IPS-11a (cell line): ENCODE measurements around the gene IQCN.

Source experiments
- H3K4me3 ChIP-seq: one replicate; pipeline ENCODE4 v1.5.1; 2013; ENCODE audit warnings: low read depth, low read length, control low read depth

The IQCN gene

DNA sequence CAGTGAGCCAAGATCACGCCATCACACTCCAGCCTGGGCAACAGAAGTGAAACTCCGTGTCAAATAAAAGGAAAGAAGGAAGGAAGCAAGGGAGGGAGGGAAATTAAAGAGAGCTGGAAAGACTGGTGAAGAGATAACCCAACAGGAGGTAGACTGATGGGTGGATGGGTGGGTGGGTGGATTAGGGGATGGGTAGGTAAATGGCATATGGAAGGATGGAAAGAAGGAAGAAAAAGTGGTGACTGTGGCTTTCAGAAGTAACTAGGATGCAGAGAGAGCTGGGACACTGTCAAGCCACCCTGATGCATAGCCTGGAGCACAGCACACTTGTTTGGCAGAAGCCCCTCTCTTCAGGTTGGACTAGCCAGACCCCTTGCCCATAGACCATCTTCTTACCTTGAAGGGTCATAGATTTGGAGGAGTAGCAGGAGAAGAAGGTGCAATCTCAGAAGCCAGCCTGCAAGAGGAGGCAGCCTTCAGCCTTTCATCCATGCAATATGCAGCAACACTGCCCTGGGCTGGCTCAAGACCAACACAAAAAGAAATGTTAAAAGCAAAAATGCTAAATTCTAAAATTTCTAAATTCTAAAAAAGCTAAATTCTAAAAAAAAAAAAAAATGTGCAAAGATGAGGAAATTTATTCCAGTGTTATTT is 5.1 kb downstream of the IQCN start:
- H3K4me3 ChIP-seq: no peak overlapping the region

DNA sequence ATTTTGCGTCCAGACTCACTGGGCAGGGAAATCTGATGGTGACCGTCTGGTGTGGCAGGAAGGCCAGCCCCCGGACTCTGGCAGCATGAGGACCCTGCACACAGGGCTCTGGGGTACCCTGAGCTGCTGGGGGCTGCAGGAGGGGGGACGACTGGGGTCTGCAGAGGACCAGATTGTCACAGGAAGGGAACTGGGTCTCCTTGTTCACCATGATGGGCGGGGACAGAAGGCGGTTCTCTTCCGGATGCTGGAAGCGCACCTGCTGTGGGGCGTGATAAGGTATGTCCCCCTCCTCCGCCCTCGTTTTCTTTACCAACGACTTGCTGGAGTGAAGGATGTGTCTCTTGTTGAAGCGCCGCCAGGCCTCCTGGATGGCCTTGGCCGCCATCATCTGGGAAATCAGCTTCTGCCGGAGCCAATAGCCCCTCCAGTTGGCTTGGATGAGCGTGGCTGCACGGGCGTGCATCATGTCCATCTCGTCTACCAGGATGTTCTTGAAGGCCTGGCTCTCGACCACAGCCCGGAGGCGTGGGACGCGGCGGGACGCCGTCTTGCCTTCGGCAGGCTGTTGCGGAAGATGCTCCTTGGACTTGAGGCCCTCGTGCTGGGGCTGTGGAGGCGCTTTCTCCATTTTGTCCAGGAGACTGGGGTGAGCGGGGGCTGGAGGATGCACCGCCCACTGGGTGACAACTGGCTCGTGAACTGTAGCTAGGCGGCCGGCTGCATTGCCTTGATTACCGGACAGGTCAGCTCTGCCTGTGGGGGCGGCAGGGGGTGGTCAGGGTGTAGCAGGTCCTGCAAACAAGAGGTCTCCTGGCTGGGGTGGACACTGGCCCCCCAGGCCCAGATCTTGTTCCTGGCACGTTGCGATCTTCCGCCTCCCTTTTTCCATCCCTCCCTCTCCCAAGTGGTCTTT is 7.2 kb downstream of the IQCN start:
- no peak overlapping the region for H3K4me3 ChIP-seq

GRCh38 chr19:18265582-18265981 is 8.7 kb downstream of the IQCN start:
- no peak overlapping the region for H3K4me3 ChIP-seq

DNA sequence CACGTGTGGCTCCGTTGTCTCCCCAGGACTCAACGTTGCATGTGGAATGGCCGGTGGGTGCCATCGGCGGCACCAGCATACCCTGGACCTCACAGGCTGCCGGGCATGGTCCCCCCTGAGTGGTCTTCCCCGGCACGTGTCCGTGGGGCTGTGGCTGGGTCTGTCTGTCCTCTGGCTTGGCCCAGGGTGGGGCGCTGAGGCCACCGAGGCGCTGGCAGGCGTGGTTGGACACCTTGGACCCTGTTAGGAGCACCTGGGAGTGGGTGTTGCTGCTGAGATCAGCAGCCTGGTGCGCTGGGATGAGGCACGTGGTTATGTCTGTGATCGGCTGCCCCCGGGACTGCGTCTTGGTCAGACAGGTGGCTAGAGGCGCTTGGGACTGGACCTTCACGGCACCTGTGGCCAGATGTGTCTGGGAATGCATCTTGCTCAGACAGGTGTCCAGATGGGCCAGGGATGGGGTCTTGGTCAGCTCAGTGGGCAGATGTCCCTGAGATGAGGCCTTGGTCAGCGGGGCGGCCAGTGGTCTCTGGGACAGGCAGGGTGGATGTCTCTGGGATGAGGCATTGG is 9.2 kb downstream of the IQCN start:
- no peak overlapping the region for H3K4me3 ChIP-seq

DNA sequence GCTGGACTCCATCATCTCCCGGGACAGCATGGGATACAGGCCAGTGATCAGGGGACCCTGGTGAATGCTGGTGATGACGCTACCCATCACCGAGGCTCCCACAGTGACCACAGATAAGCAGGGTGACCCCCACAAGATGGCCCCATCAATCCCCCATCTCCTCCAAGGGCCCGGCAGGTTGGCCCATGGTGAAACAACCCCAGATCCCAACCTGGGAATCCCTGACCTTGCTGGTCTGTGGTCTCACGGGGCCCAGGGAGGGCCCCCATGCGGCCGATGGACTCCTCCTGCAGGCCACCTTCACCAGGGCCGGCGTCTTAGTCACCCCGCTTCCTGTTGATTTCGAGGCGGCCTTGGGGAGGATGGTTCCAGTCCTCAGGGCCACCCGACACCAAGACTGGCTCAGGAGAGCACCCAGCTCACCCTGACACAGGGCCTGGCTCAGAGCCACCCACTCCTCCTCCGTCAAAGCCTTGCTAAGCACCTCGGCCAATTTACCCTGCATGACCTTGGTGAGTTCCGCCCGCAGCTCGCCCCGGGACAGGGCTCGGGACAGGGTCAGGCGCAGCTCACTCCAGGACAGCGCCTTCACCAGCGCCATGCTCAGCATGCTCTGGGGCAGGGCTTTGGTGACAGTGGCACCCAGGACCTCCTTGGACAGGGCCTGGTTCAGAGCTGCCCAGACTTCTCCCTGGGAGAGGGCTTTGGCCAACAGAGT is 10.0 kb downstream of the IQCN start:
- H3K4me3 ChIP-seq: no peak overlapping the region

- no peak overlapping the region for H3K4me3 ChIP-seq
Observed at GRCh38 chr19:18263324-18264136, 10.7 kb downstream of the IQCN start.

DNA sequence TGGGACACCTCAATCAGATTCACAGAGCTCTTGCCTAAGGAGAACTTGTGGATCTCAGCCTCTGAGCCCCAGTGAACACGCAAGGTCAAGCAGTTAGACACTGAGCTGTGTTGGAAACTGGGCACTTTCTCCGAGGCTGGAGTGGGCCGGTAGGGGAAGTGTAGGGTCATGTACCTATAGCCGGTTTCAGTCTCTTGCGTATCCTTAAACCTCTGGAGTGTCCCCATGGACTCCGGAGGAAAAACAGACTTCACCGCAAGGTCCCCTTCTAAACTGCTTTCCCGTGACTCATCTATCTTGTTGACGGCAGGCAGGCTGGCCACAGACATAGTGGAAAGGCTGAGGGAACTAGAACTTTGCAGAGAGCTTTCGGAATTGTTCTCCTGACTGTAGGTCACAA is 11.3 kb downstream of the IQCN start:
- no peak overlapping the region for H3K4me3 ChIP-seq

GRCh38 chr19:18262144-18262543 is 12.1 kb downstream of the IQCN start:
- no peak overlapping the region for H3K4me3 ChIP-seq

DNA sequence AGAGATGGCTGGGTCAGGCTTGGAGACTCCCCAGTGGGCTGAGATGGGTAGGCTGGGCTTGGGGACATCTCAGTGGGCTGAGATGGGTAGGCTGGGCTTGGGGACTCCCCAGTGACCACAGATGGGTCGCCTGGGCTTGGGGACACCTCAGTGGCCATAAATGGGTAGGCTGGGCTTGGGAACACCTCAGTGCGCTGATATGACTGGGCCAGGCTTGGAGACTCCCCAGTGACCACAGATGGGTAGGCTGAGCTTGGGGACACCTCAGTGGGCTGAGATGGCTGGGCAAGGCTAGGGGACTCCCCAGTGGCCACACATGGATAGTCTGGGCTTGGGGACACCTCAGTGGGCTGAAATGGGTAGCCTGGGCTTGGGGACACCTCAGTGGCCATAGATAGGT is 12.8 kb downstream of the IQCN start:
- H3K4me3 ChIP-seq: no peak overlapping the region

DNA sequence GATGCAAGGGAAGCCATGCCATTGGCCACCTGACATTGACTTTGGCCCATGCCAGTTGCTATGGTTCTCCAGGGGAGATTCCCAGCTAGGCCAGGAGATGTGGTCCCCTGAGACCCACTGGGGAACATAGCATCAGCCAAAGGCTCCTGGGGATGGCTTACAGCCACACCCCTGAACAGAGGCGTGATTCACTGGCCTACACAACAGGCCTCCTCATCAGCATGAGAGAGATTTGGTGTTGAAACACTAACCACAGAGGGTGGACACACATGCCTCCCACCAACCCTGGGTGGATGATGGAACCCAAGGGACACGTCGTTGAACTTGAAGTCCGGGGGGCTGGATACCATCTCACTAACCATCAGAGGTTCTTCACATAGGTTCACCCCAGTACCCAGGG is 14.4 kb downstream of the IQCN start:
- H3K4me3 ChIP-seq: no peak overlapping the region

- no peak overlapping the region for H3K4me3 ChIP-seq
Observed at GRCh38 chr19:18257503-18258470, 16.5 kb downstream of the IQCN start.

- no peak overlapping the region for H3K4me3 ChIP-seq
Observed at GRCh38 chr19:18254546-18255503, 19.4 kb downstream of the IQCN start.

GRCh38 chr19:18253716-18254115 is 20.5 kb downstream of the IQCN start:
- H3K4me3 ChIP-seq: no peak overlapping the region

DNA sequence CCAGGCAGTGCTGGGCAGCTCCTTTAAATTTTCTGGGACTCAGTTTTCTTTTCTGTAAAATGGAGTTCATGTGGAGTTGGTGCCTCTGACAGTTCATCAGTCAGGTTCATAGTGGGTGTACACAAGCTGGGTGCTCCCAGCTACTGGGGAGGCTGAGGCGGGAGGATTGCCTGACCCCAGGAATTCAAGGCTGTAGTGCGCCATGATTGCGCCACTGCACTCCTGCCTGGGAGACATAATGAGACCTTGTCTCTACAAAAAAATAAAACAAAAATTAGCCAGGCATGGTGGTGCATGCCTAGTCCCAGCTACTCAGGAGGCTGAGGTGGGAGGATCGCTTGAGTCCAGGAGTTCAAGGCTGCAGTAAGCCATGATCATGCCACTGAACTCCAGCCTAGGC is 21.1 kb downstream of the IQCN start:
- no peak overlapping the region for H3K4me3 ChIP-seq

DNA sequence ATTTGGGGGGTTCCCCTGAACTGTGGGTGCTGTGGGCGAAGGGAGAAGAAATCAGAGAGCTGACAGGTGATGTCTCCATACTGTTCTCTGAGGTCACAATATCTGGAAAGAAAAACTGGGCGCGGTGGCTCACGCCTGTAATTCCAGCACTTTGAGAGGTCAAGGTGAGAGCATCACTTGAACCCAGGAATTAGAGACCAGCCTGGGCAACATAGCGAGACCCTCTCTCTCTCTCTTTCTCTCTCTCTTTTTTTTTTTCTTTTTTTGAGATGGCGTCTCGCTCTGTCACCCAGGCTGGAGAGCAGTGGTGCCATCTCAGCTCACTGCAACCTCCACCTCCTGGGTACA is 21.9 kb downstream of the IQCN start:
- H3K4me3 ChIP-seq: no peak overlapping the region

DNA sequence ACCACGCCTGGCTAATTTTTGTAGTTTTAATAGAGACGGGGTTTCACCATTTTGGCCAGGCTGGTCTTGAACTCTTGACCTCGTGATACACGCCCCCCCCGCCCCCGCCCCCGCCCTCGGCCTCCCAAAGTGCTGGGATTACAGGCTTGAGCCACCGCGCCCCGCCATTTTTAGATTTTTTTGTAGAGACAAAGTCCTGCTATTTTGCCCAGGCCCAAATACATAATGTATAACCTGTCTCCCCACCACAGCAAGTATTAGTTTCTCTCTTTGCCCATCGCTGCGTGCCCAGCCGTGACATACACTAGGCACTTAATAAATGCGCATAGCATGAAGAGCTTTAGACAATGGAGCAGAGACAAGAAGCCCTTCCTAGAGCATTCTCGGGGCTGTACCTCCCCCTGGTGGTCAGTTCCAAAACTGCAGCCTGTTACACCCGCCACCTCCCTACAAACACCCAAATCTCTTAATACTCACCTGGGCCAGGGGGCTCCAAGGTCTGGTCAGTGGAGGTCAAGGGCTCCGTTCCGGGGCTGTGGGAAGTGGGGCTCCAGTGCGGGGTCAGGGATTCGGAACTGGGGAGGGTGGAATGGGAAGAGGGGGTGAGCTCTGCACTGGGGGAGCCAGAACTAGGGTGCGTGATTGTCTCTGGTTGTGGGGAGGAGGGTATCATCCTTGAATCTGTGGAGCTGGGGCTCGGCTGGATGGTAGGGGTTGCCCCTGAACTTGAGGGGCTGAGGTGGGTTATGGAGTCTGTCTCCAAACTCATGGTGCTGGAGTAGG is 22.5 kb downstream of the IQCN start:
- no peak overlapping the region for H3K4me3 ChIP-seq

DNA sequence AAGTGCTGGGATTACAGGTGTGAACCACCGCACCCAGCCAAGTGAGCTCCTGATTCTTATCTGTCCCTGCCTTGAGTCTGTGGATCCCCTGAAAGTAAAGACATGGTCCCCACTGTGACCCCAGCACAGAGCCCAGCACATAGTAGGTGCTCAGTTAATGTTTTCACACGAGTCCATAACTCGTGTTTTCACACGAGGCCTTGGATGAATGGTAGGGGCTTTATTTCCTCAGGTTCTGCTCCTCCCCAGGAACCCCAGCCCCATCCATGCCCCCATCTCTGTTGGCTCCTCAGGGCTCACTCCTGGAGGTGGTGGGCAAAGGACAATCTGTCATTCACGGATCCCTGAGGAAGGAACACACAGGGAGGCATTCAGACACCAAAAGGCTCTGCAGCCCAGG is 24.4 kb downstream of the IQCN start:
- no peak overlapping the region for H3K4me3 ChIP-seq

- H3K4me3 ChIP-seq: no peak overlapping the region
Observed at GRCh38 chr19:18245297-18245696, 29.0 kb downstream of the IQCN start.
